SK-MEL-5 (cell line): ENCODE measurements around the gene CUEDC2. TPM values are rescaled to one million over a fixed set of nuclear protein-coding genes. Genes with fewer than 3 reads are reported as not detected.

ENCODE experiments used
- DNase-seq: peaks from one replicate; pipeline ENCODE4 v3.0.0-alpha.2; 2016; ENCODE audit warnings: low read depth, low spot score
- in situ Hi-C: cut with HindIII; loops from 2 replicates; pipeline ENCODE4 v1.10.0; 2016; ENCODE audit warnings: low sequenced_read_pairs, high pct_unique_total_duplicates, low pct_unique_long_range_greater_than_20kb
- polyA plus RNA-seq, 2 experiments: library from polyadenylated mRNA; depleted of rRNA; stranded (reverse); fragments of >200 nt; gene quantifications; 2 replicates each; pipeline ENCODE4 v1.2.3, GENCODE V29; 2015
- total RNA-seq: library from RNA; depleted of rRNA; stranded (reverse); fragments of >200 nt; shearing (Covaris generic); gene quantifications from 2 replicates; pipeline ENCODE4 v1.2.3, GENCODE V29; 2014; rRNA removed

CUEDC2 gene
- total RNA-seq, result 24.3 and 26.6 TPM in 2 replicates
- polyA plus RNA-seq (2015; cell fraction: cytosol; rRNA removed), result 33.6 and 44.5 TPM in 2 replicates
- 43.7 and 59.2 TPM in 2 replicates for polyA plus RNA-seq (2015; cell fraction: nucleus; rRNA removed)

GRCh38 chr10:102432162-102432950 is at the start of gene CUEDC2:
Gene CUEDC2 (minus strand): TSS chr10:102432574. CDS start chr10:102425188, 7,386 bp downstream.
- DNase-seq, result peak; percentile 96
- in situ Hi-C loops, result no loop called here

GRCh38 chr10:102480396-102480795 is 48.0 kb upstream of the CUEDC2 start:
- in situ Hi-C loops, result no loop called here
- no peak for DNase-seq

- in situ Hi-C loops, result no loop called here
- DNase-seq, result no peak
Observed at GRCh38 chr10:102479651-102480050, 47.3 kb upstream of the CUEDC2 start.

DNA sequence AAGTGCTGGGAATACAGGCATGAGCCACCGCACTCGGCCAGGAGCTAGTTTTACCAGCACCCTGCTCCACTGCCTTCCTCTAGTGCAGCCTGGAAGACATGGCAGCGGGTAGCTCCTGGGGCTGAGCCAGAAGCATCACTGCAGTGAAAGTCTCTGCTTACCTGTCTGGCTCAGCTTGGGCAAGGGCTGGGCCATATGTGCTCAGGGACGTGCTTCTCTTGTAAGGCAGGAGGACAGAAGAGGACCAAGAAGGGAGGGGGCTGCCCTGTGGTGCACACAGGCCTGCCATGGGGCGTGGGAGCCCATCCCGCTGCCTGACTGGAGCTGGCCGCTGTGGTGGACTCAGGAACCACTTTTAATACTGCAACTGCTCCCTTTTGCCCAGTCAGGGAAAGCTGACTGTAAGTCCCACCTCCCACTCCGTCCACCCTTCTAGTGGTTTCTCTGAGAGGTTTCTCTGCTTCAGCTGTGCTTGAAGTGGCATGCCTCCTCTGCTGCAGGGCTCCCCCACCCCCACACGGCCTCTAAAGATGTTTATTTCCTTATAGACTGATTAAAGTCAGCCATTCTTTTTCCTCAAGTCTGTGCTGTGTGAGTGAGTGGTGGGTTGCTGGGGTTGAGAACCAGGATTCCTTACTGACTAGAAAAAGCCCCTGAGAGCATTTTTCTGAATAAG is 44.2 kb upstream of the CUEDC2 start:
- in situ Hi-C loops, result no loop called here
- no peak for DNase-seq

GRCh38 chr10:102475451-102476040 is 43.2 kb upstream of the CUEDC2 start:
- in situ Hi-C loops, result no loop called here
- no peak for DNase-seq

- DNase-seq, result no peak
- in situ Hi-C loops, result no loop called here
Observed at GRCh38 chr10:102473445-102474331, 41.3 kb upstream of the CUEDC2 start.

- no peak for DNase-seq
- in situ Hi-C loops, result no loop called here
Observed at GRCh38 chr10:102470579-102471546, 38.5 kb upstream of the CUEDC2 start.

DNA sequence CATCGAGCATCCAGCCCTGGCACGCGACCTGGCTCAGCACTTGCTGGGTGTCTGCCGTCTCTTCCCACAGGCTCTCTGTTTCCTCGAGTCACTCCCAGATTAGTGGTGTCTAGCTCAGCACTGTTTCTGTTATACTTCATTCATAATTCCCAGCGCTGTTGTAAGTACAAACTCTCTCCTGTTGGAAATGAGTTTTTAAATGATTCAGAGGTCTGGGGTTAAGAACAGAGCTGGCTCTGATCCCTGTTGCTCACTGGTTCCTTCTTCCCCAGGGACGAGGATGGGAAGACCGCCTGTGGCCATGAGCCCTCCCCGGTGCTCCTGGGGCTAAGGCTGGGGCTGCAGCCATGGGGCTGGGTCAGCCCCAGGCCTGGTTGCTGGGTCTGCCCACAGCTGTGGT is 36.3 kb upstream of the CUEDC2 start:
- in situ Hi-C loops, result no loop called here
- no peak for DNase-seq

- no peak for DNase-seq
Observed at GRCh38 chr10:102467971-102468438, 35.6 kb upstream of the CUEDC2 start.

GRCh38 chr10:102467318-102467717 is 34.9 kb upstream of the CUEDC2 start:
- in situ Hi-C loops, result no loop called here

More at GRCh38 chr10:102467971-102468438, 35.6 kb upstream of the CUEDC2 start:
- in situ Hi-C loops, result no loop called here

GRCh38 chr10:102465466-102465865 is 33.1 kb upstream of the CUEDC2 start:
- no peak for DNase-seq
- in situ Hi-C loops, result no loop called here

More at GRCh38 chr10:102467318-102467717, 34.9 kb upstream of the CUEDC2 start:
- DNase-seq, result no peak

GRCh38 chr10:102463983-102464382 is 31.6 kb upstream of the CUEDC2 start:
- no peak for DNase-seq
- in situ Hi-C loops, result no loop called here

DNA sequence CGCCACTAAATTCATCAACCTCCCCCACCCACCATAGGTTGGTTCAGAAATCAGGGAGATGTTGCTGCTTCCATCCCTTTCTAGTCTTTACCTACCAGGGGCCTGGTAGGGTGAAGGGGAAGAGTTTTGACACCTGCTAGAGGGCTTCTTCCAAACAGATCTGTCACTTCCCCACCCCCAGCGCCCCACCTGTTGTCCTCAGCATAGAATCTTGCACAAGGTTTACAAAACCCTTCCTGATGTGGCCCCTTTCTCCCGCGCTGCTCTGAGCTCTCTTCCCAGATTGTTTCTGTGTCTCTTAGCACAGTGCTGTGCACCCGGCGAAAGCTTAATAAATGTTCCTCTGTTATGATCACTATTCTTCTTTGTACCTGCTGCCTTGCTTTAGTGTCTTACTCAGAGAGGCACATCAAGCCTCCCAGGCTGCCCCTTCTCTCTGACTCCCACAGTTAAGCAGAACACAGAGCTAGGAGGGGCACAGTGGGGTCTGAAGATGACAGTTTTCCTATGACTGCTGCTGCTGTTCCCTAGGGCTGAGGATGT is 30.2 kb upstream of the CUEDC2 start:
- in situ Hi-C loops, result no loop called here
- no peak for DNase-seq

GRCh38 chr10:102461187-102462054 is 29.0 kb upstream of the CUEDC2 start:
- peak; percentile 85 for DNase-seq
- in situ Hi-C loops, result no loop called here

DNA sequence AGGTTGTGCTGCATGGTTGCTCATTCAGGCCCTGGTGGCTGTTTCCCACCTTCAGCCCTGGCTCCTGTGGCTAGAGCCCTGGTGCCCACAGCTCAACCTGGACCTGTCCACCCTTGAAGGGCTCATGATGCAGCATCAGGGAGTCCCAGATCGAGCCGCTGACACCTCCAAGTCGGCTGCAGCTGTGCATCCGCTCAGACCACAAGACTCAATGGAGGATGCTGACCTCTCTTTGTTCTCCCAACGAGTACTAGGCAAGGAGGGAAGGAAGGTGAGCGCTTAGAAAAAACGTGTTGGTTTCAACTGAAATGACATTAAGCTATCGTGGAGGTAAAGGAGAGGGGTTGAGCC is 28.4 kb upstream of the CUEDC2 start:
- no peak for DNase-seq
- in situ Hi-C loops, result no loop called here
